Measurements from ENCODE around the gene PLA2G2D.

The PLA2G2D gene

DNA sequence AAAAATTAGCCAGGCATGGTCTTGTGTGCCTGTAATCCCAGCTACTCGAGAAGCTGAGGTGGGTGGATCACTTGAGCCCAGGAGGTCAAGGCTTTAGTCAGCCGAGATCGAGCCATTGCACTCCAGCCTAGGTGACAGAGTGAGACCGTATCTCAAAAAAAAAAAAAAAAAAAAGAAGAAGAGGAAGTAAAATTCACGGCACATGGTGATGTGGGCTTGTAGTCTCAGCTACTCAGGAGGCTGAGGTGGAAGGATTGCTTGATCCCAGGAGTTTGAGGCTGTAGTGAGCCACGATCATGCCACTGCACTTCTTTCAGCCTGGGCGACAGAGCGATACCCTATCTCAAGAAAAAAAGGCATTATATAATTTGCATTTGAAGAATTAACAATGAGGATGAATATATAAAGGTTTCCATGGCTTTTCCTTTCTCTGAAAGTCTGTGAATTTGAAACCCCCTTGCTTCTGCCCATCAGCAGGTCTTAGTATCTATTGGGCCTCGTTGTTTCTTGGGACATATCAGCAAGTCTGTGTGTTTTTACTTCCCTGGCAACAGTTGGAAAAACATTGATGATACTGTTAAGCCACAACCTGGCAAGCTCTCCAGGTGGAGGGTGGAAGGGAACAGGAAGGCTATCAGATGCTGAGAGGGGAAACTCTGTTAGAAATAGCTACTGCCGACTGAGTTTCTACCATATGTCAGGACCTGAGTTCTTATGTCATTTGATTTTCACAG, 4.6 kb upstream of the PLA2G2D start:
- H3K9ac ChIP-seq (ENCODE audit: insufficient read length, low read depth), result no peak overlapping the region

GRCh38 chr1:20120796-20121195, 1.5 kb upstream of the PLA2G2D start:
- no peak for TF ChIP-seq SUZ12 (IDR thresholded peaks at IDR 0.05; ENCODE audit: extremely low read depth, insufficient read depth, insufficient read length)
- Histone ChIP-seq H3K36me3 (ENCODE audit: insufficient read depth, insufficient read length, low read length) (no peaks in the 10 kb centered on the region), H3K9me3 (ENCODE audit: insufficient read depth, low read length) (no peaks in the 10 kb centered on the region), H3K9ac (ENCODE audit: insufficient read length, low read depth) (no peak overlapping the region), H3K27me3 (ENCODE audit: insufficient read depth, insufficient read length) (no peaks in the 10 kb centered on the region), H3K4me1 (ENCODE audit: insufficient read depth, insufficient read length) (no peaks in the 10 kb centered on the region), H3K4me3 (ENCODE audit: insufficient read length, low read depth) (no peak overlapping the region)
- no peak for DNase-seq (ENCODE audit: low read depth, low spot score)

More for the DNA sequence above, 4.6 kb upstream of the PLA2G2D start:
- Histone ChIP-seq H3K9me3 (ENCODE audit: insufficient read depth, low read length) (no peaks in the 10 kb centered on the region), H3K4me1 (ENCODE audit: insufficient read depth, insufficient read length) (no peaks in the 10 kb centered on the region), H3K4me3 (ENCODE audit: insufficient read length, low read depth) (no peak overlapping the region), H3K27me3 (ENCODE audit: insufficient read depth, insufficient read length) (no peaks in the 10 kb centered on the region), H3K36me3 (ENCODE audit: insufficient read depth, insufficient read length, low read length) (no peaks in the 10 kb centered on the region)
- no peak for DNase-seq (ENCODE audit: low read depth, low spot score)
- TF ChIP-seq ZNF274 (IDR thresholded peaks at IDR 0.05; ENCODE audit: low read depth, low read length) (no peak), SUZ12 (IDR thresholded peaks at IDR 0.05; ENCODE audit: extremely low read depth, insufficient read depth, insufficient read length) (no peak), YY1 (IDR thresholded peaks at IDR 0.05; ENCODE audit: insufficient read depth, insufficient read length) (no peak)

- Histone ChIP-seq H3K4me1 (ENCODE audit: insufficient read depth, insufficient read length) (peaks cover 4% of the 10 kb centered on the region), H3K9me3 (ENCODE audit: insufficient read depth, low read length) (no peaks in the 10 kb centered on the region), H3K27me3 (ENCODE audit: insufficient read depth, insufficient read length) (no peaks in the 10 kb centered on the region), H3K36me3 (ENCODE audit: insufficient read depth, insufficient read length, low read length) (no peaks in the 10 kb centered on the region), H3K9ac (ENCODE audit: insufficient read length, low read depth) (no peak overlapping the region), H3K4me3 (ENCODE audit: insufficient read length, low read depth) (no peak overlapping the region)
- no peak for DNase-seq (ENCODE audit: low read depth, low spot score)
- TF ChIP-seq SUZ12 (IDR thresholded peaks at IDR 0.05; ENCODE audit: extremely low read depth, insufficient read depth, insufficient read length) (no peak), ZNF274 (IDR thresholded peaks at IDR 0.05; ENCODE audit: low read depth, low read length) (no peak), YY1 (IDR thresholded peaks at IDR 0.05; ENCODE audit: insufficient read depth, insufficient read length) (no peak)
Observed at GRCh38 chr1:20117236-20117635, 2.1 kb downstream of the PLA2G2D start.

DNA sequence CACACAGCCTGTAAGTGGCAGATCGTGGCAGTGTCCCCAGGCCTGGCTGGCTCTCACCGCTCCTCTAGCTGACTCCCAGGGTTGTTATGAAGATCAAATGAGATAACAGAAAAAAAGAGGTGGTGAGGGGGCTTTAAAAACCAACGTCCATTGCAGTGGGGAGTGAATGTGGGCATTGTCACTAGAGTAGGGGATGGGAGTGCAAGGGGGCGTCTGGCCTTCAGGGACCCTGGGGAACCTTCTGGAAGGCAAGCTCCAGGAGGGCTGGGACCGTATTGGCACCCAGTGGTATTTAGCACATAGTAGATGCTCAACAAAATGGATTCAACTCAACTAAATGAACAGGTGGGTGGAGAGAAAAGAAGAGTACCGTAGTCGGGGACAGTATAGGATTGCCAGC, 3.4 kb downstream of the PLA2G2D start:
- Histone ChIP-seq H3K4me3 (ENCODE audit: insufficient read length, low read depth) (no peak overlapping the region), H3K4me1 (ENCODE audit: insufficient read depth, insufficient read length) (peaks cover 4% of the 10 kb centered on the region), H3K27me3 (ENCODE audit: insufficient read depth, insufficient read length) (no peaks in the 10 kb centered on the region), H3K9me3 (ENCODE audit: insufficient read depth, low read length) (no peaks in the 10 kb centered on the region), H3K9ac (ENCODE audit: insufficient read length, low read depth) (no peak overlapping the region), H3K36me3 (ENCODE audit: insufficient read depth, insufficient read length, low read length) (no peaks in the 10 kb centered on the region)
- DNase-seq (ENCODE audit: low read depth, low spot score), result no peak
- no peak for TF ChIP-seq YY1 (IDR thresholded peaks at IDR 0.05; ENCODE audit: insufficient read depth, insufficient read length)
- no peak for TF ChIP-seq SUZ12 (IDR thresholded peaks at IDR 0.05; ENCODE audit: extremely low read depth, insufficient read depth, insufficient read length)
- TF ChIP-seq ZNF274 (IDR thresholded peaks at IDR 0.05; ENCODE audit: low read depth, low read length), result no peak

DNA sequence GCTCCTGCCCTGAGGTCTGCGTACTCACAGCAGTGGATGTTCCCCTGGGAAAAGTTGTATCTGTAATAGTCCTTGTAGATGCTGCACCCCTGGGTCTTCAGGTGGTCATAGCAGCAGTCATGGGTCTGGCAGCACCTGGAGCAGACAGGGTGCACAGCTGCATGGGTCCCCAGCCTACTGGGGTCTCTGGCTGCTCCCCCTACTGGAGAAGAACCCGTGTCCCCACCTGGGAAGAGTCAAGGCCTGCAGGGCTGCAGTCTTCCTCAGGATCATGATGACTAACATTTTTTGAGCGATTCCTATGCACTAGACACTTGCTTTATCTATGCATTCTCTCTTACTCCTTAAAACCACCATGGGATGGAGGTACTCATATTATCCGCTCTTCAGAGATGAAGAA, 3.9 kb downstream of the PLA2G2D start:
- TF ChIP-seq ZNF274 (IDR thresholded peaks at IDR 0.05; ENCODE audit: low read depth, low read length), result no peak
- no peak for TF ChIP-seq SUZ12 (IDR thresholded peaks at IDR 0.05; ENCODE audit: extremely low read depth, insufficient read depth, insufficient read length)
- TF ChIP-seq YY1 (IDR thresholded peaks at IDR 0.05; ENCODE audit: insufficient read depth, insufficient read length), result no peak
- H3K4me1 ChIP-seq (ENCODE audit: insufficient read depth, insufficient read length), result peaks cover 4% of the 10 kb centered on the region
- no peak overlapping the region for H3K4me3 ChIP-seq (ENCODE audit: insufficient read length, low read depth)
- H3K36me3 ChIP-seq (ENCODE audit: insufficient read depth, insufficient read length, low read length), result no peaks in the 10 kb centered on the region
- no peaks in the 10 kb centered on the region for H3K9me3 ChIP-seq (ENCODE audit: insufficient read depth, low read length)
- no peak for DNase-seq (ENCODE audit: low read depth, low spot score)
- no peaks in the 10 kb centered on the region for H3K27me3 ChIP-seq (ENCODE audit: insufficient read depth, insufficient read length)
- H3K9ac ChIP-seq (ENCODE audit: insufficient read length, low read depth), result no peak overlapping the region

- H3K36me3 ChIP-seq (ENCODE audit: insufficient read depth, insufficient read length, low read length), result no peaks in the 10 kb centered on the region
- H3K27me3 ChIP-seq (ENCODE audit: insufficient read depth, insufficient read length), result no peaks in the 10 kb centered on the region
- H3K9me3 ChIP-seq (ENCODE audit: insufficient read depth, low read length), result no peaks in the 10 kb centered on the region
- no peak overlapping the region for H3K4me3 ChIP-seq (ENCODE audit: insufficient read length, low read depth)
- peaks cover 4% of the 10 kb centered on the region for H3K4me1 ChIP-seq (ENCODE audit: insufficient read depth, insufficient read length)
- no peak overlapping the region for H3K9ac ChIP-seq (ENCODE audit: insufficient read length, low read depth)
- TF ChIP-seq ZNF274 (IDR thresholded peaks at IDR 0.05; ENCODE audit: low read depth, low read length) (no peak), YY1 (IDR thresholded peaks at IDR 0.05; ENCODE audit: insufficient read depth, insufficient read length) (no peak), SUZ12 (IDR thresholded peaks at IDR 0.05; ENCODE audit: extremely low read depth, insufficient read depth, insufficient read length) (no peak)
- DNase-seq (ENCODE audit: low read depth, low spot score), result no peak
Observed at GRCh38 chr1:20114021-20114648, 5.2 kb downstream of the PLA2G2D start.

DNA sequence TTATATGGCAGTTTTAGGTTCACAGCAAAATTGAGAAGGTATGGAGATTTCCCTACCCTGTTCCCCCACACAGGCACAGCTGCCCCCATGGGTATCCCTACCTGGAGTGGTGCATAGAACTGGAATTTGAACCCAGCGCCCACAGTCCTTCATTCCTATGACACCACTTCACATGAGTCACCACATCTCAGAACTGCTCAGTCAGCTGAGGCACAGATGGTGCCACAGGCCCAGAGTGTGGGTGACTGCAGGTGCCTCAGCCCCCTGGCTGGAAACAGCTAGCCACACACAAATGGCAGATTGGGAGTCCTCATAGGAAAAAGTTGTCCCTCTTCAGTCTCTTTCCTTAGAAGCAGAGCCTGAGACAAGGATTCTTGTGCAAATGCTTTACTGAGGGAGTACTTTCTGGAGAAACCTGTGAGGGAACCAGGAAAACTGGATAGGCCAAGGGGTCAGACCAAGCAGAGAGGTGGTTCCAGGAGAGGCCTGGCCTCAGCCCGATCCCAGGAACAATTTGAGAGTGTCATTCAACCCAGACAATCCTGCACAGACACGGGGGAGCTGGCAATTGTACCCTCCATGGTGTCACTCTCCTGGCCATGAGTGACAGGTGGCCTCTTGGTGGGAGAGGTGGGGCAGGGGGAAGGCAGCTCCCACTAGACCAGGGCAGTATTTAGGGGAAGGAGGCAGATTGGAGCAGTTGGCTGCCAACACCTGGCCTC, 6.9 kb downstream of the PLA2G2D start:
- no peaks in the 10 kb centered on the region for H3K9me3 ChIP-seq (ENCODE audit: insufficient read depth, low read length)
- no peaks in the 10 kb centered on the region for H3K27me3 ChIP-seq (ENCODE audit: insufficient read depth, insufficient read length)
- no peak for DNase-seq (ENCODE audit: low read depth, low spot score)
- no peak overlapping the region for H3K9ac ChIP-seq (ENCODE audit: insufficient read length, low read depth)
- no peak overlapping the region for H3K4me3 ChIP-seq (ENCODE audit: insufficient read length, low read depth)
- peaks cover 4% of the 10 kb centered on the region for H3K4me1 ChIP-seq (ENCODE audit: insufficient read depth, insufficient read length)
- H3K36me3 ChIP-seq (ENCODE audit: insufficient read depth, insufficient read length, low read length), result no peaks in the 10 kb centered on the region
- TF ChIP-seq YY1 (IDR thresholded peaks at IDR 0.05; ENCODE audit: insufficient read depth, insufficient read length) (no peak), SUZ12 (IDR thresholded peaks at IDR 0.05; ENCODE audit: extremely low read depth, insufficient read depth, insufficient read length) (no peak), ZNF274 (IDR thresholded peaks at IDR 0.05; ENCODE audit: low read depth, low read length) (no peak)
